Lower leg skin (tissue), 3 donors: ENCODE data around the gene PARP6.

ENCODE experiments used
- CTCF ChIP-seq, 3 donors: fragments of 450-650 bp; IDR thresholded peaks; one replicate each; pipeline ENCODE4 v1.5.1; 2016; ENCODE audit warnings: antibody characterized with exemption in 3 of 3, mild to moderate bottlenecking in 3 of 3, moderate library complexity in 2 of 3
- POLR2A ChIP-seq, 2 donors: fragments of 450-650 bp; IDR thresholded peaks; one replicate each; pipeline ENCODE4 v1.6.1; 2016 to 2017; ENCODE audit warnings: antibody characterized with exemption in 2 of 2, mild to moderate bottlenecking in 1 of 2, moderate library complexity in 1 of 2

- TF ChIP-seq CTCF (IDR thresholded peaks at IDR 0.05) (no peak), POLR2A (IDR thresholded peaks at IDR 0.05) (no peak)
These were observed 33.8 kb downstream of the PARP6 start for GRCh38 chr15:72238586-72238985.
